Measurements from ENCODE around the gene SERPINA3. TPM values are rescaled to one million over a fixed set of nuclear protein-coding genes. Genes with fewer than 3 reads are reported as not detected.

The SERPINA3 gene
- total RNA-seq, 1 experiment from 2014 or later = 3.5 TPM

- CTCF ChIA-PET = no interaction called here
- Mint-ChIP-seq H3K9me3 (peaks cover 22% of the 10 kb centered on the region), H3K4me3 (no peak overlapping the region), H3K36me3 (peaks cover 6% of the 10 kb centered on the region), H3K27me3 (ENCODE audit: low read depth) (no peaks in the 10 kb centered on the region; the same call in 1 of the 2 replicates), H3K27ac (no peak overlapping the region), H3K4me1 (no peaks in the 10 kb centered on the region)
- no peak for ATAC-seq
- no peak for DNase-seq (ENCODE audit: low spot score)
- POLR2A ChIA-PET = no interaction called here
- no peak for TF ChIP-seq MYBL2 (CRISPR knock-in tag; IDR thresholded peaks at IDR 0.05)
- TF ChIP-seq ELF4 (CRISPR knock-in tag; IDR thresholded peaks at IDR 0.05; ENCODE audit: low read depth) = no peak
- TF ChIP-seq ZNF425 (CRISPR knock-in tag; conservative IDR thresholded peaks at IDR 0.05) = no peak
- no peak for TF ChIP-seq ZNF423 (CRISPR knock-in tag; IDR thresholded peaks at IDR 0.05)
- no peak for TF ChIP-seq TEAD1 (CRISPR knock-in tag; IDR thresholded peaks at IDR 0.05)
- TF ChIP-seq EMX1 (CRISPR knock-in tag; IDR thresholded peaks at IDR 0.05) = no peak
- no peak for TF ChIP-seq ZBTB21 (CRISPR knock-in tag; IDR thresholded peaks at IDR 0.05; ENCODE audit: borderline replicate concordance)
- TF ChIP-seq ZNF219 (CRISPR knock-in tag; IDR thresholded peaks at IDR 0.05; ENCODE audit: borderline replicate concordance) = no peak
- TF ChIP-seq ETV6 (CRISPR knock-in tag; IDR thresholded peaks at IDR 0.05) = no peak
- no peak for TF ChIP-seq CREB1 (CRISPR knock-in tag; IDR thresholded peaks at IDR 0.05)
- no peak for TF ChIP-seq MXD4 (CRISPR knock-in tag; IDR thresholded peaks at IDR 0.05; ENCODE audit: borderline replicate concordance)
- TF ChIP-seq ATF2 (CRISPR knock-in tag; IDR thresholded peaks at IDR 0.05; ENCODE audit: borderline replicate concordance, low read depth) = no peak
These were observed 11.8 kb downstream of the SERPINA3 start for GRCh38 chr14:94623856-94624499.

GRCh38 chr14:94624537-94625352 is 12.6 kb downstream of the SERPINA3 start:
- H3K9me3 Mint-ChIP-seq = peaks cover 17% of the 10 kb centered on the region
- TF ChIP-seq ZNF317 (CRISPR knock-in tag; IDR thresholded peaks at IDR 0.05; ENCODE audit: borderline replicate concordance, low read depth) (no peak), AFF4 (CRISPR knock-in tag; IDR thresholded peaks at IDR 0.05; ENCODE audit: borderline replicate concordance) (no peak), NR3C1 (CRISPR knock-in tag; conservative IDR thresholded peaks at IDR 0.05; ENCODE audit: low read depth) (no peak), ATF3 (CRISPR knock-in tag; conservative IDR thresholded peaks at IDR 0.05) (no peak), FOXK1 (CRISPR knock-in tag; IDR thresholded peaks at IDR 0.05) (no peak), E2F4 (CRISPR knock-in tag; IDR thresholded peaks at IDR 0.05; ENCODE audit: borderline replicate concordance, low read depth) (no peak), MAX (CRISPR knock-in tag; IDR thresholded peaks at IDR 0.05) (no peak), HMGA2 (CRISPR knock-in tag; IDR thresholded peaks at IDR 0.05) (no peak)
- POLR2A ChIA-PET = no interaction called here
- H3K36me3 Mint-ChIP-seq = no peaks in the 10 kb centered on the region
- no peak overlapping the region for H3K27ac Mint-ChIP-seq
- DNase-seq (ENCODE audit: low spot score) (no peak), ATAC-seq (no peak)
- no peaks in the 10 kb centered on the region for H3K4me1 Mint-ChIP-seq
- no peaks in the 10 kb centered on the region; the same call in 1 of the 2 replicates for H3K27me3 Mint-ChIP-seq (ENCODE audit: low read depth)
- H3K4me3 Mint-ChIP-seq = no peak overlapping the region
- CTCF ChIA-PET = no interaction called here
